ENCODE data around the gene ATG7. TPM values are rescaled to one million over a fixed set of nuclear protein-coding genes. Genes with fewer than 3 reads are reported as not detected.

ATG7 gene
- total RNA-seq, 1 experiment from 2014 or later, result 11.4 TPM

DNA sequence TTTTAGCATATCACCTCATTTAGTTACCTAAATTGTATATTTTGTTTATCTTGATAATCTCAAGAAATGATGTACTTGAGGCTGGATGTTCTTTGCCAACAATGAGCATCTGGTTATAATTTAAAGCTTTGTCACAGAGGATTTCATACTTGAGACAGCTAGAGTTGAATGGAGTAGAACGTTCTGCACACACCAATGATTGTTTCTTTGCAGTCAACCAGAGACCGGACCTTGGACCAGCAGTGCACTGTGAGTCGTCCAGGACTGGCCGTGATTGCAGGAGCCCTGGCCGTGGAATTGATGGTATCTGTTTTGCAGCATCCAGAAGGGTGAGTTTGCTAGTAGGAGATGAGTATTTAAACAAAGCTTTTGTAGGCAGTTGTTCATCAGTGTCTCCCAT, 90.4 kb downstream of the ATG7 start:
- DNase-seq (ENCODE audit: low spot score), result no peak

DNA sequence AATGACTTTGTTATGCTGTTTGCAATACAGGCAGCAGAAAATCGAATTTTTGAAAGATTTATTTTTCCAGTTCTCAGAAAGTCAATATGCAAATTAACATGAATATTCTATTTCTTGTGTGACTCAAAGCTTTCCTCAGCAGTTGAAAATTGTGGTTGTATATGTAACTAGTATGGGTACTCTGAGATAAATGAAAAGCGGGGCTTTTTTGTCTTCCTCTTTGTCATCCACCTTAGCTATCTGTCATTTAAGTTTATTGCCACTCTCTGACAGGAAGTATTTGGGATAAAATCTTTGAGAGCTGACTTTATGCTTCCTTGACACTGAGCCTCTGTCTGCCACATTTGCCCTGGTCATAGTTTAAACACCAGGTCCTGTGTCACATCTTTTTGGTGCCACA, 91.5 kb downstream of the ATG7 start:
- DNase-seq (ENCODE audit: low spot score), result no peak

DNA sequence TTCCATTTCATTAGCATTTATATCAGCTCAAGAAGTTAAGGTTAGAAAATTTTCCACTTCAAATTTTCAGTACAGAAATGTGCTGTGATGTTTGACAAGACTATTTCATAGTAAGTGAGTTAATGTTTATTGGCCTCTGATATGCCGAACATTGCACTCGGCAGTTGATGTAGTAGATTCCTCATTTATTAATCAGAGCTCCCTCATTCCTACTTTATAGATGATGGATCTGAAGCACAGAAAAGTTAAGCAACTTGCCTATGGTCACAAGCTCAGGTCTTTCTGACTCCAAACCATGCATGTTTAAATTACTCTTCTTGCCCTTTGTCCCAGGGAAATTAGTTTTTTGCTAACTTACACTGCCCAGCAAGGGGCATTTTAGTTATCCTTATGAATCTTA, 92.0 kb downstream of the ATG7 start:
- no peak for DNase-seq (ENCODE audit: low spot score)

DNA sequence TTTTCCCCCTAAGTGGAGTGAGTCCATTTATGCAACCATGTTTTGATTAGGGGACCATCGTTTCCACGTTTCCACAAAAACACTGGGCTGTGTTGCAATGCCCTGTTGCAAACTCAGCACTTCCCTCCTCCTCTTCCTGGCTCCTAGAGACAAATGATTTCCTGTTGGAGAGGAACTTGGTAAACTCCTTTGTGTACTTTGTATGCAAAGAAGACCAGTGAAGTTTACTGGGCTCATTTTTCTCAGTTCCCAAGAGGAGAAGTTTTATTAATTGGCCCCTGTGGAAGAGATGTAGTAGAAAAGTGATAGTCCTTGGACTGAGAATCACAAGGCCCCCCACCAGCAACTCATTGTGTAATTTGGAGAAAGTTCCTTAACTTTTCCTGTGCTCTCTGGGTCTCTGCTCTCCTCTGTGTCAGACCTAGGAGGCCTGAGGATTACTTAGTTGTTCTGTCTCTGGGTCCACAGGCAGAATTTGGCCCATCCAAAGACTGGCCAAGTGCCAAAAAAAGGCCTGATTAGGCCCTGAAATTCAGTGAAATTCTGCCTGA, 95.0 kb downstream of the ATG7 start:
- no peak for DNase-seq (ENCODE audit: low spot score)

DNA sequence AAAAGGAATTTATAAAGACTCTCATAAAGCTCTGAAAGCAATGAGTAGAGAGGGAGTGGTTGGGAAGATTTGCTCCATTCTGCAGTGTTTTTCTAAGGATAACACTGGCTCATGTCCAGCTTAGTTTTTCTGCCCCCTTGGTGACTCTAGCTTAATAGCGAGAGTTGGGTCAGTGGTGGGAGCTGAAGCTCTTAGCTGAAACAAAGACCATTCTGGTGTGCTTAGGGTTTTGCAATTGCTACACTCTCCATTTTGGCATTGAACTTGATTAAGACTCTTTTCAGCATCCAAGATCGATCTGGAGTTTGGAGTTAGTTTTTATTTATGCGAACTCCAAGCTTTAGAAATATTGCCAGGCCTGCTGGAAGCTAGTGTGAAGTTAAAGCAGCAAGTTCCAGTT, 98.0 kb downstream of the ATG7 start:
- DNase-seq (ENCODE audit: low spot score), result no peak

DNA sequence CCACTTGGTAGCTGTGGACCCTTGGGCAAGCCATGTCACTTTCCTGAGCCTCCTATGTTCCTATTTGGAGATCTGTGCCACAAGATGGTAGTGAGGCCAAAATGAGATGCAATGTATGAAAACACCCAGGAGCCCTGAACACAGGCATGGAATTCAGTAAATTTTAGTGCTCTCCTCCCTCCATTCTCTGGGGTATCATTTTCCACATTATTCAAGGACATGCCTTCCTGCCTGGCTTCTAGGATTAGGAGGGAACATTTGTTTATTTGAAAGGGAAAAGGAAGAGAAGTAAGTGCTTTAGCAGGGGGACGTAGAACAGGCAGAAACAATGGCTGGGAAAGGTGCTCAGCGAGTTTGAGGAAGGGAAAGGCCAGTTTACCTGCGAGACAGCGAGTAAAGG, 98.8 kb downstream of the ATG7 start:
- no peak for DNase-seq (ENCODE audit: low spot score)

DNA sequence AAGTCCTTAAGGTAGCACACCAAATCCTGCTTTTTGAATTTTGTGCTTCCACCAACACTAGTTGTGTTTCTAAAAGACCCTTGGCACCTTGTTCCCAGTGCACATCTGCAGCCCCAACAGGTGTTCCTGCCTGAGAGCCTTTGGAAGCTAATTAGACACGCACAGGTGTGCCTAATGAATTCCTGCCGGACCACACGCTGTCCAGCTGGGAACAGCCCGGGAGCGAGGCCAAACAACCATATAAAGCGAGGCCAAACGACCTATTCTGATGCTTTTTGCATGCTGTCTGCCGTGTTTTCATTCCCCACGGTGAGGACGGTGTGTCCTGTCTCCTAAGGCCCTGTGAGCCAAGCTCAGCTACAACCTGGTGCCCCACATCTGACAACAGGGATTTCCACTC, 99.5 kb downstream of the ATG7 start:
- DNase-seq (ENCODE audit: low spot score), result no peak

DNA sequence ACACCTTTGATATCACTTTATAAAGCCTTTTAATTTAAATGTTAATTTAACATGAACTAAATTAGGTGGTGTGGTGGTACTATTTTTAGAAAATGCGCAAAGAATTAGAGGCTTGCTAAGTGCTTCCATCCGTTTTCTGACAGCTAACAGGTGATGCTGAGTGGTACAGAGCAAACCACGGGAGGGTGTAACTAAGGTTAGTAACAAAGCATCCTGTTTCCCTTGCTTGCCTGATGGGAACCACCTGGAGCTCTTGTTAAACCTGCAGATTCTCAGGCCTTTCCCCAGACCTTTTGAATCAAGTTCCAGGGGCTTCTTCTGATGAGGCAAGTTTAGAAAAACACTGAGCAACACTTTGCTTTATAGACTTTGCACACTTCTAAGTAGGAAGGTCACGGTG, 101.0 kb downstream of the ATG7 start:
- no peak for DNase-seq (ENCODE audit: low spot score)

DNA sequence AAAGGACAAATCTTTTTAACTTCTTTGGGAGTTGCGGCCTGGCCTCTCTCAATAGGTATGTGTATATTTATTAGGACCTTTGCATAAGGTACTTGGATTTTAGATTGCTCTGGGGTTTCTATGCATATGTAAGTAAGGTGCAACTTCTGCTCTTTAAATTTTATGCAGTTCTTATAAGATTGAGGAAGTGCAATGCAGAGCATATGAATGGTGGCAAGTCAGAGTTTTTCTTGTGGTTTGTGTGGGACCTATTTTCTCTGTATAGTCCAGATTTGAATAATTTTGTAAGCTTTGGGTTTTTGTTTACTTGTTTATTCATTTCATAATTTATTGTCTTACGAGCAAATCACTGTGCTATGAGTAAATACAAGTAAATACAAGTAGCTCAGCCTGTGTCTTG, 101.5 kb downstream of the ATG7 start:
- DNase-seq (ENCODE audit: low spot score), result no peak

DNA sequence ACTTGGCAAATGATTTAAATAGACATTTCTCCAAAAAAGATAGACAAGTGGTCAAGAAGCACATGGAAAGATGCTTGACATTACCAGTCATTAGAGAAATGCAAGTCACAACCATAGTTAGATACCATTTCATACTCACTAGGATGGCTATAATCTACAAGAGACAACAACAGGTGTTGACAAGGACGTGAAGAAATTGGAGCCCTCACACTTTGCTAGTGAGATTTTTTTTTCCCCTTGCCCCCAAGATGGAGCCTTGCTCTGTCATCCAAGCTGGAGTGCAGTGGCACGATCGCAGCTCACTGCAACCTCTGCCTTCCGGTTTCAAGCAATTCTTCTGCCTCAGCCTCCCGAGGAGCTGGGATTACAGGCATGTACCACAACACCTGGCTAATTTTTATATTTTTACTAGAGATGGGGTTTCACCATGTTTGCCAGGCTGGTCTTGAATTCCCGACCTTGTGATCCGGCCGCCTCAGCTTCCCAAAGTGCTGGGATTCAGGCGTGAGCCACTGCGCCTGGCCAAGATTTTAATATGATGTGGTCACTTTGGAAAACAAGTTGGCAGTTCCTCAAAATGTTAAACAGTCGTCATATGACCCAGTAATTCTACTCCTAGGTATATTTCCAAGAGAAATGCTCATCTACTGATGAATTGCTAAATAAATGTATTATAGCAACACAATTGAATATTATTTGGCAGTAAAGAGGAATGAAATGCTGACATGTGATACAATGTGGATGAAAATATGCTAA, 103.3 kb downstream of the ATG7 start:
- no peak for DNase-seq (ENCODE audit: low spot score)

DNA sequence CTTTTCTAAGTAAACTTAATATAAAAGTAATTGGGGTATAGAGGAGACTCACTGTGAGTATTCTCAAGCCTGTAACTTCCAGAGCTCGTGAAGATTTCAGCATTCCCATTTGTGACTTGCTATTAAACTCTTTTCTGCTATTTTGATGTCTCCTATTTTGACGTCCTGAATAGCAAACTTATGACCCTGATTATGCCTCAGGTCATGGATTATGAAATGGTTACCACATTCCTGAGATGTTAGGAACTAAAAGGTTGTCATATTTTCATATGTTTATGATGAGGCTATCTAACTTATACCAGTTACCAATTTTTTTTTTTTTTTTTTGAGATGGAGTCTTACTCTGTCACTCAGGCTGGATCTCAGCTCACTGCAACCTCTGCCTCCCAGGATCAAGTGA, 105.5 kb downstream of the ATG7 start:
- DNase-seq (ENCODE audit: low spot score), result no peak

DNA sequence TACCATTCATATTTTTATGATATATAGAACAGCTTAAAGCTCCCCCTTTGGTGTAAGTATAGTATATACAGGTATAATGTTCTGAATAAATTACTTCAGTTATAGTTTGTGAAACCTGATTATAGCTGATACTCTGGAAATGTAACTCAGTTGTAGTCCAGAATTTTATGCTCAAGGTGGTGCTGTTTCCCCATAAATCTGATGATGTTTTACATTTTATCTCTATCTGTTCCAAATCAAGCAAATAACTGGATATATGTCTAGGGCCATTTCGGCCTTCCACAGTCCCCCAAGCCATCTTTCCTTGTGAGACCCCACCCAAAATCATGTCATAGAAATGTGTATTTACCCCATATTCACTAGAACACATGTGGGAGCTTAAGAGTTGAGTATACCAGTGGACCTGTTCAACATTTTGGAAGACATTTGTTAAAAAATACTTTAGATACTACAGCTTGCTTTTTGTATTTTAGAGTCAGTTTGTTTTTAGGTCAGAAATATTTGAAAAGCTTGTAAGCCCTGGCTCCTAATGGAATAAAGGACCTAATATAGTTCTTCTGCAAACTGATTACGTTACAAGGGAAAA, 107.1 kb downstream of the ATG7 start:
- DNase-seq (ENCODE audit: low spot score), result peak; percentile 61

DNA sequence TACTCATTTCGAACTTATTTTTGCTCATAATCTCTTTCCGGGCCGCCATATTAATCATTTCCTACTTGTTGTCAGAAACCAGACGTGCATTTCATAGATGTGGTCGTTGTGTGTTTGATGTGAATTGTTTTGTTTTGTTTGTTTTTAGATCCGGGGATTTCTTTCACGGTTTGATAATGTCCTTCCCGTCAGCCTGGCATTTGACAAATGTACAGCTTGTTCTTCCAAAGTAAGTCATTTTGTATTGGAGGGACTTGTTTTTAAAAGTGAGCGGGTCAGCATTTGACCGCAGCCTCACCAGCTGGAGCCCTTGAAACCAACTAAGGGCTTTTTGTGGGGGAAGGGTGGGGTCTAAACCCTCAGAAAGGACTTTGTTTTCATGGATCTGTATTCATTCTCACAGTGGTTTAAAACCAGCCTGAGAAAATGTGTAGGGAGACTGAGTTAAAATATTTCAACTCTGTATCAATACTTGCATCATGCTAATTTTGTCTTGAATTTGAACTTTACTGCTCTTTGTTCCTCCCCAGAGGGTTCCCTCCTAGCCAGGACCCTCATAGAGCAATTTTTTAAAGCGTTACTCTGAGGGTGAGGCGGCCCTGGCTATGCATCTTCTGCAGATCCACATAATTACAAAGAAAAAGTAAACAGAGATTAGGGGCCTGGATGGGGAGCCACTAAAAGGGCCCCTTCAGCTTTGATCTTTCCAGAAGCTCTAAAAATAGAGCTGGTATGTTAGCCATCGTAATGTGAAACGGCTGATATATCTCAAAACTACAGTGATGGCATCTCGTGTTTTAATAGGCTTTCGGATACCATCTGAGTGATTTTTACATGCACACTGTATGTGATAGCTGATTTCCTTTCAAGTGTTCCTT, 107.9 kb downstream of the ATG7 start:
- no peak for DNase-seq (ENCODE audit: low spot score)

DNA sequence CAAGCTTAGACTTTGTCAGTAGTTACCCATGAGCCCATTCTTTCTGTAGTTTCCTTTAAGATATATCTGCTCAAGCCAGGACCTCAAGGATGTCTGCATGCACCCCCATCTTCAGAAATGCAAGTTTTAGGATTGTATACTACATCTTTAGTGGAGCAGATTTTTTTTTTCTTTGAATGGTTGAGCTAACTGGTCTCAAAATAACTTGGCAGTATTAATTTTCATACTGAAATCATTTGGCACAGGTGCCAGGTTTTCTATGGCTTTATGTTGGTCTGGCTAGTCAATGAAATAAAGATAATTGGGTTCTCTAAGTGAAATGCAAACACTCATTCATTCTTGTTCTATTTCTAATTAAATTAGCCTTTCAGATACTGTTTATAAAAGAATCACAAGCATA, 108.9 kb downstream of the ATG7 start:
- no peak for DNase-seq (ENCODE audit: low spot score)

DNA sequence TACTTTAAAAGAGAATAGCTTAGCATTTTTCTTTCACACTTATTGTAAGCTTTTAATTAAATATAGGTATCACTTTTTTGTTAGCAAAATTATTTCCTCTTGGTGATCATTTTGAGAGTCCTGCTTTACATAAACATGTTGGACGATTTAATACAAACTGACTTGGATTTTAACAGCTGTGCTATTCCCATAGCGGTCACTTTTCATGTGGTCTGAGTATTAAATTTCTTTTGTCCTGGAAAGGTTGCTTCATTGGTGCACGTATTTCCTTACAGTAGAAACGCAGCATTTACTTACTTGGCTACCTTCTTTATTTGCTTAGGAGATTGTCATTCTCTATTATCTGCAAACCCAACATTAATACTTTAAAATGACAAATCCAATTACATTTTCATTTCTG, 109.4 kb downstream of the ATG7 start:
- no peak for DNase-seq (ENCODE audit: low spot score)

DNA sequence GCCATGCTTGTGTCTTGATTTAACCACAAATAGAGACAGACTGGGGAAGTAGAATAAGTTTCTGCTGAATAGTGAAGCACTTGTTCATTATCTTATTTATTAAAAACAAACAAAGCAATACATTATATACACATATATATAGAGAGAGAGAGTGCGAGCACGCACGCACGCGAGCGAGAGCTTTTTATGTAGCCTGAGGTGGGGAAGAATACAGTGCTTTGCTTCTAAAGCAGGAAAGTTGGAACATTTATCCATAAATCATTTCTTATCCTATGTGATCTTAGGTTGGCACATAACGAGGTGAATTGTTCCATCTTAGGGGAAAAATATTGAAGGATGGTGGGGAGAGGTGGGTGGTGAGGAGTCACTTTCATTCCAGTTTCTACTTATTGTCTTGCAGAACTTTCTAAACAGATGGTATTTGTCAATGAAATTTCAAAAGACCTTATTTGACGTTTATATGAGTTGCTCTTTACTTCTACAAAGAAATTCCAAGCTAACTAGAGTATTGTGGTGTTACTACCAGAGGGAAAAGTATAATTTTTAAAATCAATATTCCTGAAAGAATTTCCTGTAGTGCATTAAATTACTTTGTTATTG, 110.0 kb downstream of the ATG7 start:
- no peak for DNase-seq (ENCODE audit: low spot score)

DNA sequence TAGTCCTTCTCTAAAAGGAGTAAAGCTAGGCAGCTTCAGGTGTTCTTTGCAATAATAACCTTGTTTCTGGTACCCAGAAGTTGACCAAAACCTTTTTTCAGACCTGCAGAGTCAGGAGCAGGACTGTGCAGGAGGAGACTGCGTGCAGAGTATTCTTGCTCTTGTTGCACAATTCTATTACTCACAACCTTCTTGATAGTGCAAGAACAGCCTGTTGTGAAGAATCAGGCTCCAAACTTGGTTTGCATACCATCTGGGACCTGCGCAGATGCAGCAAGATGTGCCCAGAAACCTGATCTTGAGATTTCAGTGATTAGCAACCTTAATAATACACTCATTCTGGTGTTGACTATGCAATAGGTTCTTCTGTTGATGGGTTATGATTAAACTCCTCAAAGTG, 111.9 kb downstream of the ATG7 start:
- DNase-seq (ENCODE audit: low spot score), result no peak

DNA sequence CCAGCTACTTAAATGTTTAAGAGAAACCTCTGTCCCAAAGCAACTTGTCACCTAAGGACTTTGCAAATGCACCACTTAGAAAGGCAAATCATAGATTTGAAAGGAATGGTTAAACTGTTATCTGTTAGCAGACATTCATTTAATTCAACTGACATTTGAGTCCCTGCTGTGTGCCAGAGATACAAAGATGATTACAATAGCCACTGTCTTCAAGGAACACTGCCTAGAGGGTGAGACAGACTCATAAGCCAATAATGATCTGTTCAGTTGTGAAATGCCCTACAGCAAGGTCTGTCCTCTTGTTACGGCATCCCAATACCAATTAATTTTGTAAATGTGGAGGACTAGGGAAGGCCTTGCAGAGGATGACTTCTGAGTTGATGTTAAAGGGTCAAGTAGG, 113.1 kb downstream of the ATG7 start:
- no peak for DNase-seq (ENCODE audit: low spot score)

DNA sequence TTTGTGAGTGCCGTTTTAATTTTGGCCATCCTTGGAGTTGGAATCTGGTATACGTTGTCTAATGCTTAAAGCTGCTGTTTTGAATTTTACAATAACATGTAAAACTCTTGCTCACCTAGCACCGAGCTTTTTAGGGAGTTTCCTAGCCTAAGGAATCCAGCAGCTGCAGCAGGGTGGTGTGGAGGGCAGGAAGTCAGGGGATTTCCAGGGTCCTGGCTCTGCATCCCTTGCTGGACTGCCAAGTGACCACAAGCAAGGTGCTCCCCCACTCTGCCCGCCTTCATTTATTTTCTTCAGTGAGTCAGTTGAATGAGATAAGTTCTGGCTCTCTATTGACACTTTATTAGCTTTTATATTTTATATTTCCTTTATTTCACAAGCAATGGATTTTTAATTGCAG, 113.7 kb downstream of the ATG7 start:
- DNase-seq (ENCODE audit: low spot score), result no peak

DNA sequence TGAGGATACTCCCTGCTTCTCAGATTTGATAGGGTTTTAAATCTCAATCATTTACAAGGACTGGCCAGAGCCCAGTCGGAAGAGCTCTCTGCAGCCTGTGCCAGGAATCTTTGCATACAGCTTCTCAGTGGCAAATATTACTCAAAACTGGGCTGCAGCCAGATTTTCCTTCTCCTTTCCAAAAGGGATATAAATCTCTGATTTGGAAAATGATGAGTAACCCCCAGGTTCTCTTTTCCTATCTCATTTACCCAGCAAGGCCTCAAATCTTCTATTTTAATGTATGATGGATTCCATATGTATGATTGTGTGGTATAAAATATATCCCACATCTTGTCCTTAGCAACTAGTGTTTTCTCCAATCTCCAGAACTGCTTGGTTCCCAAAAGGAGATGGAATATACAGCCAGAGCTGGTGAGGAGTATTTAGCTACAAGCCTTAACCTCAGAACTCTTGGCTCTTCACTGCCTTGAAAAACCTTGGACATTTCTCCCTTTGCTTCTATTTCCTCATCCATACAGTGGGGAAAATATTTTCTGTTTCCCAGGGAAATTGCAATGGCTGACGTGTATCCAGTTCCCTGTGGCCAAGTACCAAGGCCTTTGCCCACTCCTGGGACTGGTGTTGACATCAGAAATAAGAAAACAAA, 114.4 kb downstream of the ATG7 start:
- no peak for DNase-seq (ENCODE audit: low spot score)
